WERI-Rb-1 (cell line): Measurements from ENCODE around the gene KLHL13.
"Not testable (repeated sequence)": the region's sequence is repeated elsewhere in the genome, so short reads cannot be mapped to it uniquely, and the experiment has no call there.

Experiments used
- DNase-seq: peaks from one replicate; pipeline ENCODE4 v3.0.0-alpha.2; 2020
- H3K27ac ChIP-seq: fragments of 250-450 bp; sonication (Bioruptor Pico); 2 replicates; pipeline ENCODE4 v1.5.1; 2020; ENCODE audit warnings: mild to moderate bottlenecking, moderate library complexity
- H3K27me3 ChIP-seq: fragments of 250-450 bp; sonication (Bioruptor Pico); 2 replicates; pipeline ENCODE4 v1.5.1; 2021; ENCODE audit warnings: mild to moderate bottlenecking, low read depth, moderate library complexity; ENCODE audit not compliant: insufficient read depth, severe bottlenecking
- H3K36me3 ChIP-seq: fragments of 250-450 bp; sonication (Bioruptor Pico); 2 replicates; pipeline ENCODE4 v1.5.1; 2020; ENCODE audit warnings: mild to moderate bottlenecking, moderate library complexity
- H3K4me3 ChIP-seq: 2 replicates; pipeline ENCODE4 v1.5.1; 2011; ENCODE audit warnings: low read depth, mild to moderate bottlenecking, control low read depth, low read length
- H3K9me3 ChIP-seq: fragments of 250-450 bp; sonication (Bioruptor Pico); 2 replicates; pipeline ENCODE4 v1.5.1; 2021; ENCODE audit warnings: mild to moderate bottlenecking, moderate library complexity; ENCODE audit not compliant: severe bottlenecking
- TF ChIP-seq, protein P1 (sequence below): IDR thresholded peaks from 2 replicates; pipeline ENCODE4 v1.5.1; 2011; ENCODE audit warnings: low read depth, mild to moderate bottlenecking, control low read depth, inconsistent platforms, low read length

Gene KLHL13

DNA sequence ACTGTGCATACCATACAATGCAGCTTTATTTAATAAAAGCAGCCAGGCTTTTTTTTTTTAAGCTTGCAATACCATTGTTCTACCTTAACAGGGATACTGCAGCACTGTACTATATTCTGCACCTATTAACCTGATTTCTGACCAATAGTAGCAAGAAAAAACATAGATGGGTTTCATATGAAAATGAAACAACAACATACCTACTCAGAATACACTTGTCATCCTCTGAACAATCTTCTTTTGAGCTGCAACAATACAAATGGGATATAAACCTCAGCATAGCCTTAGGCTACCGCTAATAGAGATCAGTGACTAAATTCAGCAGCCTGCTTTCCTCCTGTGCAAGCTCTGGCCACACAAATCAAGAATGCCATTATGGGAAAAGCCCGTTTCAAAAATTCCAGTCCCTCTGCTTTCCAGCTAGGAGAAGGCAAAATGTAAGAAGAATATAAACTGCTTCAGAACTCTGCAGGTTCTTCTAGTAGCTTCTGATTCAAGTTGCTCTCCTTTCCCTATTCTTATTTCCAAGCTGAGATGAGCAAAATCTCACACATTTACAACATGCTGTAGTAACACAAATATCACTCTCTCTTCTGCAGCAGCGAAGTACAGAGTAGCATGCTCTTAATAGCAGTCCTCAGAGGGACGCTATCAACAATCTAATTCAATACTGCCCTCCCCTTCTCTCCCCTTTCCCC, 143.4 kb downstream of the KLHL13 start:
- Histone ChIP-seq H3K4me3 (no peak overlapping the region), H3K27ac (no peak overlapping the region)

DNA sequence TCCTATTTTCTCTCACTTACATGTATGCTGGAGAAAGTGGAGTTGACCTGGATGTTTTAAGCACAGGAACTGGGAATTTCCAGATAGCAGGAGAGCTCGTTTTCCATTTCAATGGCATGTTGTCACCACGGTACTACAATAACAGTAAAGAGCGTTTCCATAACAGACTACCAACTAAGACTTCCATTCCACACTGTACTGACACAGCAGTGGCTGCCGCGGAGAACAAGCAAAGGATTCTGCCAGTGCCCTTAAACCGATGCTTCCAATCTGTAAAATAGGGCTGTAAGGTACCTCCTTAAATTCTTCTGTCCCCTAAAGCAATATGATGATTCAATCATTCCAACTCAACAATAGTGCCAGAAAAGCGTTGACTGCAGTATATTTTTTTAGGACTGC, 143.9 kb downstream of the KLHL13 start:
- Histone ChIP-seq H3K27ac (no peak overlapping the region), H3K9me3 (no peaks in the 10 kb centered on the region), H3K27me3 (peaks cover 9% of the 10 kb centered on the region), H3K36me3 (no peaks in the 10 kb centered on the region), H3K4me3 (no peak overlapping the region)
- TF ChIP-seq, protein P1, sequence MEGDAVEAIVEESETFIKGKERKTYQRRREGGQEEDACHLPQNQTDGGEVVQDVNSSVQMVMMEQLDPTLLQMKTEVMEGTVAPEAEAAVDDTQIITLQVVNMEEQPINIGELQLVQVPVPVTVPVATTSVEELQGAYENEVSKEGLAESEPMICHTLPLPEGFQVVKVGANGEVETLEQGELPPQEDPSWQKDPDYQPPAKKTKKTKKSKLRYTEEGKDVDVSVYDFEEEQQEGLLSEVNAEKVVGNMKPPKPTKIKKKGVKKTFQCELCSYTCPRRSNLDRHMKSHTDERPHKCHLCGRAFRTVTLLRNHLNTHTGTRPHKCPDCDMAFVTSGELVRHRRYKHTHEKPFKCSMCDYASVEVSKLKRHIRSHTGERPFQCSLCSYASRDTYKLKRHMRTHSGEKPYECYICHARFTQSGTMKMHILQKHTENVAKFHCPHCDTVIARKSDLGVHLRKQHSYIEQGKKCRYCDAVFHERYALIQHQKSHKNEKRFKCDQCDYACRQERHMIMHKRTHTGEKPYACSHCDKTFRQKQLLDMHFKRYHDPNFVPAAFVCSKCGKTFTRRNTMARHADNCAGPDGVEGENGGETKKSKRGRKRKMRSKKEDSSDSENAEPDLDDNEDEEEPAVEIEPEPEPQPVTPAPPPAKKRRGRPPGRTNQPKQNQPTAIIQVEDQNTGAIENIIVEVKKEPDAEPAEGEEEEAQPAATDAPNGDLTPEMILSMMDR: no peak
- no peak for DNase-seq

More for the DNA sequence above, 143.4 kb downstream of the KLHL13 start:
- no peaks in the 10 kb centered on the region for H3K36me3 ChIP-seq
- TF ChIP-seq, protein P1: no peak
- H3K27me3 ChIP-seq: peaks cover 9% of the 10 kb centered on the region
- H3K9me3 ChIP-seq: no peaks in the 10 kb centered on the region
- DNase-seq: no peak

DNA sequence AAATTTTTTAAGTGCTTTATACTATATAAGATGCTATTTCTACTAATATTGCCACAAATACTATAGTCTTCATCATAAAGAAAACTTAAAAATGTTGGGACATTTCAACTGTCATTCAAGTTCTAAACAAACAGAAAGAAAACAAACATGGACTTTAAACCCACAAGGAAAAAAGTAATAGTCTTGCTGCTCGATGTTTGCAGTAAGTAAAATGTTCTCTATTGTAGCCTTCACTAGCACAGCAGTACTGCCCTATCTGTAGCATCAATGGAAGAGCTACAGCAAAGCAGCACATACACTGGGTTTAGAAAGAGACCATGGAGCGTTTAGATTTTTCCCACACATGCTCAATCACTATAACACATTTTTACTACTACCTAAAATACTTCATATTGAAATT, 146.8 kb downstream of the KLHL13 start:
- H3K36me3 ChIP-seq: no peaks in the 10 kb centered on the region
- peaks cover 3% of the 10 kb centered on the region for H3K27me3 ChIP-seq
- no peak overlapping the region for H3K27ac ChIP-seq
- H3K9me3 ChIP-seq: no peaks in the 10 kb centered on the region
- no peak overlapping the region for H3K4me3 ChIP-seq
- TF ChIP-seq, protein P1: no peak
- DNase-seq: no peak

DNA sequence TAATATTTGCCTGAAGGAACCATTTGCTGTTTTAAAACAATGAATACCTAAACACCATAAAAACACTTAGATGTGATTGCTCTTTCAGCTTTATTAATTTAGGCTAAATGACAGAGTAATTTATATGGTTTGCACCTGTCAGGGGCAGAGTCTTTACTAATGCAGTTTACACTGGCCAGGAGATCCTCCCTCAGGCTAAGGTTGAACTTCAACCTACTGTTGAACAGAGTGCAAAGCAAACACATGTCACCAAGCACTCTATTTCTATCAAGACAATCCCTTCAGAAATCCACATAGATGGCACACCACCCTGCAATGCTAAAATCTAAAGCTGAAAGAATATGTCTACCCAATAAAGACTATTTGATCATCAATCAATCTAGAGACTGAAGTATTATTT, 147.3 kb downstream of the KLHL13 start:
- Histone ChIP-seq H3K36me3 (no peaks in the 10 kb centered on the region), H3K27ac (no peak overlapping the region), H3K4me3 (no peak overlapping the region), H3K9me3 (no peaks in the 10 kb centered on the region), H3K27me3 (peaks cover 3% of the 10 kb centered on the region)
- TF ChIP-seq, protein P1: no peak
- DNase-seq: no peak

DNA sequence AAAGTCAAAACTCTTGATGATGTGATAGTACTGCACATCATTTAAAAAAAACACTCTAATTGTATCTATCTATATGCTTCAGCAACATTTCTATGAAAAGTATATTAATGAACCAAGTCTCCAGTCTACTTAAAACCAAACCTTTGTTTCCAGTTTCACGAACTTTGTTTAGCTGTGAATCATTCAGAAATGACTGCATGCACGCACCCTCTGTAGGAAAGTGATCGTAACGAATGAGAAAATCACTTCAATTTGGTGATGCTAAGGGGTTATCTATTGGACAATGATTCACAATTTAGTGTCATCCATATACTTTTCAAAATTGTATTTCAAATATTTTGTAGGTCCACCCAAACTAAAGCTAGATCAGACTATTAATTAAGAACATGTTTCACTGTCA, 157.6 kb downstream of the KLHL13 start:
- no peak overlapping the region for H3K4me3 ChIP-seq
- no peak overlapping the region for H3K27ac ChIP-seq
- DNase-seq: no peak
- TF ChIP-seq, protein P1: no peak
- no peaks in the 10 kb centered on the region for H3K36me3 ChIP-seq
- H3K9me3 ChIP-seq: no peaks in the 10 kb centered on the region
- peaks cover 20% of the 10 kb centered on the region for H3K27me3 ChIP-seq

DNA sequence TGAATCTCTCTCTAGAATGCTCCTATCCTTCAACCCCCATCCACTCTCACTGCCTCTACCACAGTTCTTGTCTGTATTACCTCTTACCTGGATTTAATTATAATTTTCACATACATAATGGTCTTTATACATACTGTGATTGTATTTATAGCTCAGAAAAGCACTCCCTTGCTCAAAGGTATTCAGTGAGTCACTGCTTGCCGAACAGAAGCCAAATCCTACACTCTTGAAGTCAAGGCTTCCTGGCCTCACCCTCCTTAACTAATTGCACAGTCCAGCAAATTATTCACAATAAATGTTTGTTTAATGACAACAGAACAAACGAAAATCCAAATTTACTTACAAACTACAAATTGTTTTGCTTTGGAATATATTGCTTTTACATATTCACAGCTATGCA, 159.5 kb downstream of the KLHL13 start:
- TF ChIP-seq, protein P1: no peak
- H3K4me3 ChIP-seq: no peak overlapping the region
- no peak overlapping the region for H3K27ac ChIP-seq
- H3K9me3 ChIP-seq: no peaks in the 10 kb centered on the region
- no peaks in the 10 kb centered on the region for H3K36me3 ChIP-seq
- H3K27me3 ChIP-seq: peaks cover 15% of the 10 kb centered on the region
- DNase-seq: no peak

DNA sequence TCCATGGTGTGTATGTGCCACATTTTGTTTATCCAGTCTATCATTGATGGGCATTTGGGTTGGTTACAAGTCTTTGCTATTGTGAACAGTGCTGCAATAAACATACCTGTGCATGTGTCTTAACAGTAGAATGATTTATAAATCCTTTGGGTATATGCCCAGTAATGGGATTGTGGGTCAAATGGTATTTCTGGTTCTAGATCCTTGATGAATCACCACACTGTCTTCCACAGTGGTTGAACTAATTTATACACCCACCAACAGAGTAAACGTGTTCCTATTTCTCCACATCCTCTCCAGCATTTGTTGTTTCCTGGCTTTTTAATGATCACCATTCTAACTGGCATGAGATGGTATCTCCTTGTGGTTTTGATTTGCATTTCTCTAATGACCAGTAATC, 177.3 kb downstream of the KLHL13 start:
- H3K27me3 ChIP-seq, H3K4me3 ChIP-seq, H3K9me3 ChIP-seq, H3K27ac ChIP-seq, DNase-seq, H3K36me3 ChIP-seq: not testable (repeated sequence)
